HCT116 (cell line): ENCODE measurements around the gene NUP210. TPM values are rescaled to one million over a fixed set of nuclear protein-coding genes. Genes with fewer than 3 reads are reported as not detected.

Source experiments
- ATAC-seq: fragments of 200-7000 bp; cut with Tn5 transposase; 2 replicates; pipeline ENCODE4 v1.9.1; 2020; ENCODE audit warnings: mild to moderate bottlenecking, moderate library complexity
- BruUV-seq: library from RNA; stranded (reverse); fragments of 400-500 nt; replicated peaks from 2 replicates; lab custom pipeline; 2021; lab: Mats Ljungman, UMichigan
- CTCF ChIA-PET: fragments of 300-600 bp; sonication (Branson Sonifier 250); formaldehyde crosslinking; loops from one replicate; lab custom pipeline; 2021; ENCODE audit warnings: antibody characterized with exemption; lab: Charles Lee
- POLR2A ChIA-PET: fragments of 300-600, 350-600 bp; sonication (Branson Sonifier 250); formaldehyde crosslinking; loops from one replicate; lab custom pipeline; 2021; ENCODE audit warnings: antibody characterized with exemption; lab: Charles Lee
- RAD21 ChIA-PET, 2 experiments: fragments of 300-600 bp; sonication (Branson Sonifier 250); formaldehyde crosslinking; loops; one replicate each; lab custom pipeline; 2023; ENCODE audit warnings: low total read pairs in 2 of 2; ENCODE audit not compliant: uncharacterized antibody in 2 of 2, unreplicated experiment in 2 of 2, low non-redundant PET in 1 of 2; lab: Charles Lee
- DNase-seq: peaks from one replicate; pipeline ENCODE4 v3.0.0-alpha.2; 2010; ENCODE audit warnings: low read depth, low spot score
- H2AFZ ChIP-seq: fragments of 200-600 bp; shearing (Covaris generic), sonication (generic); 2 replicates; pipeline ENCODE4 v1.6.1; 2017; ENCODE audit warnings: low read depth, mixed run types, mixed read lengths, antibody characterized with exemption, low read length; ENCODE audit not compliant: poor library complexity, severe bottlenecking
- H3K27ac ChIP-seq: 2 replicates; pipeline ENCODE4 v1.5.1; 2012; ENCODE audit warnings: low read depth, low read length
- H3K27me3 ChIP-seq: fragments of 200-600 bp; sonication (generic); 2 replicates; pipeline ENCODE4 v1.6.1; 2016; ENCODE audit warnings: mixed run types, low read length, mixed read lengths; ENCODE audit not compliant: insufficient read depth
- H3K36me3 ChIP-seq, 2 experiments: fragments of 200-500 bp in 1 of 2; fragments of 200-600 bp in 1 of 2; sonication (Bioruptor generic) in 1 of 2; sonication (generic) in 1 of 2; 2 replicates each; pipeline versions ENCODE4 v1.5.1 to v1.6.1; 2014 to 2016; ENCODE audit warnings: low read length in 2 of 2, inconsistent platforms in 1 of 2, mixed read lengths in 1 of 2, mixed run types in 1 of 2; ENCODE audit not compliant: insufficient read depth in 2 of 2, control insufficient read depth in 1 of 2
- H3K4me1 ChIP-seq, 2 experiments: fragments of 200-600 bp in 1 of 2; sonication (generic) in 1 of 2; 2 replicates each; pipeline versions ENCODE4 v1.5.1 to v1.6.1; 2012 to 2017; ENCODE audit warnings: low read length in 2 of 2, inconsistent platforms in 1 of 2, mild to moderate bottlenecking in 1 of 2, mixed read lengths in 1 of 2, mixed run types in 1 of 2, moderate library complexity in 1 of 2; ENCODE audit not compliant: insufficient read depth in 2 of 2, control insufficient read depth in 1 of 2
- H3K4me2 ChIP-seq: fragments of 200-600 bp; sonication (generic); 2 replicates; pipeline ENCODE4 v1.6.1; 2017; ENCODE audit warnings: mixed run types, low read length, mixed read lengths
- H3K4me3 ChIP-seq, 2 experiments: fragments of 200-600 bp in 1 of 2; sonication (generic) in 1 of 2; replicated peaks in 1 of 2; 2 replicates each; pipeline ENCODE4 v1.5.1; 2011 to 2016; ENCODE audit warnings: low read length in 2 of 2, control low read depth in 1 of 2, low read depth in 1 of 2, mild to moderate bottlenecking in 1 of 2, mixed read lengths in 1 of 2, mixed run types in 1 of 2
- H3K79me2 ChIP-seq: fragments of 200-600 bp; sonication (generic); 2 replicates; pipeline ENCODE4 v1.6.1; 2017; ENCODE audit warnings: mild to moderate bottlenecking, mixed run types, low read length, moderate library complexity, mixed read lengths; ENCODE audit not compliant: insufficient read depth
- H3K9ac ChIP-seq: fragments of 200-600 bp; sonication (generic); 2 replicates; pipeline ENCODE4 v1.6.1; 2016; ENCODE audit warnings: low read length, mixed read lengths
- H3K9me2 ChIP-seq: fragments of 200-600 bp; sonication (generic), shearing (Covaris generic); 2 replicates; pipeline ENCODE4 v1.6.1; 2017; ENCODE audit warnings: mixed run types, mild to moderate bottlenecking, moderate library complexity; ENCODE audit not compliant: insufficient read depth
- H3K9me3 ChIP-seq, 2 experiments: fragments of 200-500 bp in 1 of 2; fragments of 200-600 bp in 1 of 2; sonication (Bioruptor generic) in 1 of 2; sonication (generic) in 1 of 2; 2 replicates each; pipeline ENCODE4 v1.6.1; 2014 to 2017; ENCODE audit warnings: low read length in 2 of 2, mixed read lengths in 2 of 2, inconsistent platforms in 1 of 2, low read depth in 1 of 2, mild to moderate bottlenecking in 1 of 2, mixed run types in 1 of 2, moderate library complexity in 1 of 2; ENCODE audit not compliant: control insufficient read depth in 1 of 2, insufficient read depth in 1 of 2
- H4K20me1 ChIP-seq: fragments of 200-600 bp; sonication (generic), shearing (Covaris generic); 2 replicates; pipeline ENCODE4 v1.6.1; 2017; ENCODE audit warnings: mixed run types, mild to moderate bottlenecking, moderate library complexity; ENCODE audit not compliant: insufficient read depth
- CBX3 ChIP-seq: IDR thresholded peaks from 2 replicates; pipeline ENCODE4 v1.6.1; 2012; ENCODE audit warnings: low read depth
- FOSL1 ChIP-seq: IDR thresholded peaks from 2 replicates; pipeline ENCODE4 v1.6.1; 2012; ENCODE audit warnings: low read depth
- JUND ChIP-seq: IDR thresholded peaks from 2 replicates; pipeline ENCODE4 v1.6.1; 2012
- MAX ChIP-seq: IDR thresholded peaks from 2 replicates; pipeline ENCODE4 v1.6.1; 2012
- RAD21 ChIP-seq: IDR thresholded peaks from 2 replicates; pipeline ENCODE4 v1.6.1; 2012; ENCODE audit warnings: low read depth, mild to moderate bottlenecking
- REST ChIP-seq: IDR thresholded peaks from 2 replicates; pipeline ENCODE4 v1.6.1; 2012; ENCODE audit warnings: low read depth
- SP1 ChIP-seq: IDR thresholded peaks from 2 replicates; pipeline ENCODE4 v1.6.1; 2012; ENCODE audit warnings: low read depth
- YY1 ChIP-seq: IDR thresholded peaks from 2 replicates; pipeline ENCODE4 v1.6.1; 2011; ENCODE audit warnings: low read length, low read depth, moderate library complexity, mild to moderate bottlenecking; ENCODE audit not compliant: insufficient replicate concordance; ENCODE audit errors: extremely low read depth
- ZFX ChIP-seq: fragments of 450-650 bp; IDR thresholded peaks from 2 replicates; pipeline ENCODE4 v1.6.1; 2017
- ZNF274 ChIP-seq: fragments of 200-500 bp; sonication (Bioruptor generic); IDR thresholded peaks from 2 replicates; pipeline ENCODE4 v1.6.1; 2014; ENCODE audit warnings: mild to moderate bottlenecking, low read depth, low read length, inconsistent platforms
- intact Hi-C: fragments of 100-400 bp; cut with micrococcal nuclease; formaldehyde crosslinking; loops from 2 replicates; pipeline ENCODE4 v1.10.0; 2022
- total RNA-seq: library from RNA; stranded (reverse); gene quantifications from one replicate; pipeline ENCODE4 v1.2.1, GENCODE V29; 2021; ENCODE audit not compliant: unreplicated experiment
- TF ChIP-seq, protein P1 (sequence below): IDR thresholded peaks from 2 replicates; pipeline ENCODE4 v1.6.1; 2012

The NUP210 gene
- total RNA-seq, 1 experiment from 2014 or later = 74.9 TPM

DNA sequence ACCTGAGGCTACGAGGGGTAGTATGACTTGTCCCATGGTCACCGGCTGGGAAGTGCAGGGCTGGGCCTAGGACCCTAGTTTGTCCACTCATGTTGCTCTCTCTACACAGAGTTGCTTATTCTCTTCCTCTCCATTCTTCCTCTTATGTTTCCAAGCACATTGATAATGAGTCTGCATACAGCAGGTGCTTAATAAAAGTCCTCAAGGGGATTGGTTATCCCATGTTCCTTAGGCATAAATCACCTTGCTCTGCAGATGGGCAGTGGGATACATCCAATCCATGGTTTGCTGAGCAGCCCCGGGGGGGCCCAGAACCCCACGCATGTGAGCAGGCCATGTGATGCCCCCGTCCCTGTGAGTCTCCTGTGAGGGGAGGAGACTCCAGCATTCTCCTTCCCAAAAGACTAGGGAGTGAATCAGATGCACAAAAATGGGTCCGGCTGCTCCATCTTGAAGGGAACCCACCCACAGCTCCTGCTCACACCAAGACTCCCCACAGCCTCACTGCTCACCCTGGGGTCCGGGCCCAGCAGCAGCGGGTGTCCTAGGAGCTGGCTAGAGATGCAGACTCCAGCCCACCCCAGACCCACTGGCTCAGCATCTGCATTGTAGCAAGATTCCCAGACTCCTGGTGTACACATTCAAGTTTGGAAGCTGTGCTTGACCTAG lies 139.9 kb downstream of the NUP210 start:
- H3K9me2 ChIP-seq = no peaks in the 10 kb centered on the region
- intact Hi-C loops = no loop called here
- POLR2A ChIA-PET = no interaction called here
- H3K27ac ChIP-seq = no peak overlapping the region
- no peak overlapping the region for H3K4me3 ChIP-seq
- no peak for ATAC-seq
- no peaks in the 10 kb centered on the region for H4K20me1 ChIP-seq
- RAD21 ChIA-PET = no interaction called here
- H3K9ac ChIP-seq = no peak overlapping the region
- H3K4me1 ChIP-seq = peaks cover 11 to 17% of the 10 kb centered on the region in 2 experiments
- H3K79me2 ChIP-seq = no peaks in the 10 kb centered on the region
- CTCF ChIA-PET = no interaction called here
- TF ChIP-seq MAX = no peak
- no peak for TF ChIP-seq CBX3
- TF ChIP-seq ZNF274 = no peak
- TF ChIP-seq JUND = no peak
- no peak for TF ChIP-seq RAD21
- TF ChIP-seq SP1 = no peak
- TF ChIP-seq, protein P1, sequence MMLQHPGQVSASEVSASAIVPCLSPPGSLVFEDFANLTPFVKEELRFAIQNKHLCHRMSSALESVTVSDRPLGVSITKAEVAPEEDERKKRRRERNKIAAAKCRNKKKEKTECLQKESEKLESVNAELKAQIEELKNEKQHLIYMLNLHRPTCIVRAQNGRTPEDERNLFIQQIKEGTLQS = no peak
- no peak for TF ChIP-seq ZFX
- no peak for TF ChIP-seq REST
- no peak for TF ChIP-seq YY1
- no peak for TF ChIP-seq FOSL1
- TF ChIP-seq, all 23 proteins: peak for 0
- no peaks in the 10 kb centered on the region for H3K36me3 ChIP-seq
- DNase-seq = no peak
- no peaks in the 10 kb centered on the region for H3K27me3 ChIP-seq
- no peak overlapping the region for H2AFZ ChIP-seq
- H3K4me2 ChIP-seq = no peak overlapping the region
- BruUV-seq = no TSS peak
- H3K9me3 ChIP-seq = no peaks in the 10 kb centered on the region
